Ectodermal cell (in vitro differentiated cells): ENCODE data around the gene HDAC2.
"Not testable (repeated sequence)": the region's sequence is repeated elsewhere in the genome, so short reads cannot be mapped to it uniquely, and the experiment has no call there.

ENCODE experiments used
- H3K27ac ChIP-seq: 2 replicates; pipeline ENCODE4 v1.7.0; 2013; ENCODE audit warnings: mild to moderate bottlenecking, low read depth, low read length; ENCODE audit not compliant: insufficient read depth, poor library complexity, severe bottlenecking
- H3K27me3 ChIP-seq: 2 replicates; pipeline ENCODE4 v1.7.0; 2013; ENCODE audit warnings: mild to moderate bottlenecking, low read length; ENCODE audit not compliant: insufficient read depth, control insufficient read depth, poor library complexity, severe bottlenecking
- H3K36me3 ChIP-seq: one replicate; pipeline ENCODE4 v1.7.0; 2013; ENCODE audit warnings: low read length; ENCODE audit not compliant: control insufficient read depth, insufficient read depth
- H3K4me1 ChIP-seq: one replicate; pipeline ENCODE4 v1.7.0; 2013; ENCODE audit warnings: low read length; ENCODE audit not compliant: control insufficient read depth, insufficient read depth
- H3K4me3 ChIP-seq: 2 replicates; pipeline ENCODE4 v1.7.0; 2013; ENCODE audit warnings: low read depth, low read length, control low read depth; ENCODE audit not compliant: insufficient read depth
- H3K9me3 ChIP-seq: 2 replicates; pipeline ENCODE4 v1.7.0; 2013; ENCODE audit warnings: mild to moderate bottlenecking, low read length, moderate library complexity; ENCODE audit not compliant: control insufficient read depth
- WGBS, 2 experiments: methylation state at CpG; one replicate each; pipeline ENCODE4 v1.1.7; 2013; ENCODE audit warnings: missing lambda C conversion rate in 2 of 2; 5-methylcytosine and 5-hydroxymethylcytosine counted together

The HDAC2 gene

DNA sequence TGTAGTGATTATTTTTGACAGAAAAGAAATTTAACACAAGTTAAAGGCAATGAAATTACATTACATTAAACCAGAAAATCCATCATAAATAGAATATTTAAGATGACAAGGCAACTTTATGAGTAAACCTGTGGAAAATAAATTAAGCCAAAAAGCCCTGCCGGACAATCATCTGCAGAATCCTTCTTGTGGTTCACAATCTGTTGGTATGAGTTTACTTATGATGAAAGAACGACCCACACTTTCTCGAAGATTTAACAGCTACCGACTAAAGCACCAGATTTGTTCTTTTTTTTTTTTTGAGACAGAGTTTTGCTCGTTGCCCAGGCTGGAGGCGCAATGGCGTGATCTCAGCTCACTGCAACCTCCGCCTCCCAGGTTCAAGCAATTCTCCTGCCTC lies 21.4 kb downstream of the HDAC2 start:
- Histone ChIP-seq H3K36me3 (peaks cover 39% of the 10 kb centered on the region), H3K27ac (no peak overlapping the region), H3K4me3 (no peak overlapping the region), H3K27me3 (no peaks in the 10 kb centered on the region), H3K4me1 (no peaks in the 10 kb centered on the region), H3K9me3 (no peaks in the 10 kb centered on the region)
- WGBS, 2 experiments = 95% methylated on average over 8 of the region's 8 CpGs

DNA sequence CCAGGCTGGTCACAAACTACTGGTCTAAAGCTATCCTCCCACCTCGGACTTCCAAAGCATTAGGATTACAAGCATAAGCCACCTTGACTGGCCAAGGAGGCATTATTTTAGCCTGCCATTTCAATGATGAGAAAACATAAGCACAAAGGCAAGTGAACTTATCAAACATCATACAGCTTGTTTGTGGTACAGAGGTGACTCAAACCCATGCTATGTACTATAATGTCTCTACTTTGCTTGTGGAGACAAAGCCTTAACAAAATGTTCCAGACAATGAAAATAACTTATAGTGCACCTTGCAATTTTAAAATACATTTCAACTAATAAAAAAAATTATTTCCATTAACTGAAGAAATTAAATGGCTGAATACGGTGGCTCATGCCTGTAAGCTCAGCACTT lies 26.2 kb downstream of the HDAC2 start:
- Histone ChIP-seq H3K36me3 (peaks cover 36% of the 10 kb centered on the region), H3K4me1 (no peaks in the 10 kb centered on the region), H3K4me3 (no peak overlapping the region), H3K27ac (no peak overlapping the region), H3K9me3 (no peaks in the 10 kb centered on the region), H3K27me3 (no peaks in the 10 kb centered on the region)
- 87 to 94% methylated on average over 2 of the region's 2 CpGs for WGBS, 2 experiments

GRCh38 chr6:113939825-113940224 lies 31.1 kb downstream of the HDAC2 start:
- H3K4me3 ChIP-seq = no peak overlapping the region
- no peaks in the 10 kb centered on the region for H3K9me3 ChIP-seq
- H3K27ac ChIP-seq = no peak overlapping the region
- H3K27me3 ChIP-seq = no peaks in the 10 kb centered on the region
- no peaks in the 10 kb centered on the region for H3K4me1 ChIP-seq
- H3K36me3 ChIP-seq = peaks cover 39% of the 10 kb centered on the region

GRCh38 chr6:113936093-113936934 lies 34.6 kb downstream of the HDAC2 start:
- Histone ChIP-seq H3K4me3 (no peak overlapping the region), H3K4me1 (no peaks in the 10 kb centered on the region), H3K36me3 (peaks cover 21% of the 10 kb centered on the region), H3K9me3 (no peaks in the 10 kb centered on the region), H3K27ac (no peak overlapping the region), H3K27me3 (no peaks in the 10 kb centered on the region)
- 87 to 95% methylated on average over 5 to 6 of the region's 6 CpGs for WGBS, 2 experiments

DNA sequence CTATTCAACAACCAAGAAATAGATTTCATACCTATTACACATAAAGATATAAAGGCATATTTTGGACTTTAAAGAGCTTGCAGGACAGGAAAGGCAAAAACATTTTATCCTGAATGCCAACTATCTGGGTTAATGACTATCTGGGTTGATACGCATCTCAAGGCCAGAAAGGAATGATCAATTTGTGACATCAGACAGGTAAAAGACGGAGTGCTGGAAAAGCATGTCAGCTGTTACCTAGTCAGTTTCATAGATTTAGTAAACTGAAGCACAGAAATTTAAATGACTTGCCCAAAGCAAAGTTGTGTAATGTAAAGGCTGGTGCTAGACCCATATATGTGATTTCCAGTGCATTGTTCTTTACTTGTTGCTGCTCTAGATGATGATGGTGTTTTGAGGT lies 36.8 kb downstream of the HDAC2 start:
- Histone ChIP-seq H3K36me3 (peaks cover 6% of the 10 kb centered on the region), H3K9me3 (no peaks in the 10 kb centered on the region), H3K27me3 (no peaks in the 10 kb centered on the region), H3K4me1 (no peaks in the 10 kb centered on the region), H3K27ac (no peak overlapping the region), H3K4me3 (no peak overlapping the region)
- 95 to 97% methylated on average over 2 of the region's 2 CpGs for WGBS, 2 experiments

DNA sequence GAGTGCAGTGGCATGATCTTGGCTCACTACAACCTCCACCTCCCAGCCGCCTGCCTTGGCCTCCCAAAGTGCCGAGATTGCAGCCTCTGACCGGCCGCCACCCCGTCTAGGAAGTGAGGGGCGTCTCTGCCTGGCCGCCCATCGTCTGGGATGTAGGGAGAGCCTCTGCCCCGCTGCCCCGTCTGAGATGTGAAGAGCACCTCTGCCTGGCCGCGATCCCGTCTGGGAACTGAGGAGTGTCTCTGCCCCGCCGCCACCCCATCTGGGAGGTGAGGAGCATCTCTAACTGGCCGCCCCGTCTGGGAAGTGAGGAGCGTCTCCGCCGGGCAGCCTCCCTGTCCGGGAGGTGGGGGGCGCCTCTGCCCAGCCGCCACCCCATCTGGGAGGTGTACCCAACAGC lies 39.0 kb downstream of the HDAC2 start:
- H3K9me3 ChIP-seq, H3K4me3 ChIP-seq, H3K27ac ChIP-seq, H3K27me3 ChIP-seq, H3K36me3 ChIP-seq, H3K4me1 ChIP-seq: not testable (repeated sequence)
- 90 to 93% methylated on average over 23 of the region's 23 CpGs for WGBS, 2 experiments

GRCh38 chr6:113930183-113930582 lies 40.8 kb downstream of the HDAC2 start:
- H3K36me3 ChIP-seq = no peaks in the 10 kb centered on the region
- no peak overlapping the region for H3K4me3 ChIP-seq
- H3K4me1 ChIP-seq = no peaks in the 10 kb centered on the region
- no peaks in the 10 kb centered on the region for H3K27me3 ChIP-seq
- no peak overlapping the region for H3K27ac ChIP-seq
- no peaks in the 10 kb centered on the region for H3K9me3 ChIP-seq

GRCh38 chr6:113927001-113927400 lies 43.9 kb downstream of the HDAC2 start:
- Histone ChIP-seq H3K36me3 (no peaks in the 10 kb centered on the region), H3K9me3 (no peaks in the 10 kb centered on the region), H3K4me3 (no peak overlapping the region), H3K27ac (no peak overlapping the region), H3K4me1 (no peaks in the 10 kb centered on the region), H3K27me3 (no peaks in the 10 kb centered on the region)
- 90 to 96% methylated on average over 2 of the region's 2 CpGs for WGBS, 2 experiments

DNA sequence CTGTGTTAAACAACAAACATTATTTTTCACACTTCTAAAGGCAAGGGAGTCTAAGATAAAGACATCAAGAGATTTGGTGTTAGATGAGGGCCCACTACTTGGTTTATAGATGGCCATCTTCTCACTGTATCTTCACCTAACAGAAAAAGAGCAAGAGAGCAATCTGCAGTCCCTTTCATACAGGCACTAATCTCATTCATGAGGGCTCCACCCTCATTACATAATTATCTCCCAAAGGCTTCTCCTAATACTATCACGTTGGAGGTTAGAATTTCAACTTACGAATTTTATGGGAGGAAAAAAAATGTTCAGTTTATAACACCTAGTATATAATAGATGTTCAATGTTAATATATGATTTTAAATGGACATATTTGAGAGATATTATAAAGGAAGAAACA lies 45.6 kb downstream of the HDAC2 start:
- Histone ChIP-seq H3K4me3 (no peak overlapping the region), H3K27ac (no peak overlapping the region), H3K9me3 (no peaks in the 10 kb centered on the region), H3K4me1 (no peaks in the 10 kb centered on the region), H3K36me3 (no peaks in the 10 kb centered on the region), H3K27me3 (no peaks in the 10 kb centered on the region)
- no CpG with 5 or more reads among the region's 2 CpGs for WGBS, 2 experiments

DNA sequence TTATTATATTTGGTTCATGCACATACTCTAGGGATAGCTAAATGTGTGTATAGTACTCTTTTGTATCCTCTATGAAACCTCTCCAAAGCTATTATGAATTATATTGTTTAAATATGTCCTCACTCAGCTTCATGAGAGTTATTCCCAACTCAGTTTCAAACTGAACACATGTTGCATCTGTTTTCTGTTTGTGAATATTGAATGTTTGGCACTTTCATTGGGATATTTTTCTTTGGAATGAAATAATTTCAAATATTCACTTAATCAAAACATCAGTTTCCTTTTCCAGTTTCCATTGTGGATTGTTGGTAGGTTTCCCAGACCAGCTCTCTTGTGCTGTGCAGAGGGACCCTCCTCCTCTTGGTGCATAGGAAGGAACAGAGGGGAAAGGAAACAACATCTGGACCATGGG lies 46.6 kb downstream of the HDAC2 start:
- no peak overlapping the region for H3K27ac ChIP-seq

DNA sequence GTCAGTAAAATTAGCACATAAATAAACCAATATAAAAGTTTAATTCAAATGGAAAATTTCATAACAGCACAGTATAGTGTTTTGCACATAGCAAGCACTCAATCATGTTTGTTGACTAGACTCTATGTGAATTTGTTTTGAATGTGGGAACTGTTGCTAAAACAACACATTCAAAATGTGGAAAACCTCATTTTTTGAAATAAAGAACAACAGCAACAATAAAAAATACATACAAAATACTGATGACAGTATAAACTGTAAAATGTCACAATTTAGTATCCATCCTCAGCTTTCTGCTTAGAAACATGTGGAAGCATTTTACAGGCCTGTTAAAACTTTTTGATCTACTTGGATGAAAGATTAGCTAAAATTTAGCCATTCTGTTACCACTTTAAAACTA lies 47.4 kb downstream of the HDAC2 start:
- Histone ChIP-seq H3K27me3 (no peaks in the 10 kb centered on the region), H3K36me3 (no peaks in the 10 kb centered on the region), H3K27ac (no peak overlapping the region), H3K9me3 (no peaks in the 10 kb centered on the region), H3K4me1 (no peaks in the 10 kb centered on the region), H3K4me3 (no peak overlapping the region)

More for the DNA sequence above, 46.6 kb downstream of the HDAC2 start:
- Histone ChIP-seq H3K36me3 (no peaks in the 10 kb centered on the region), H3K9me3 (no peaks in the 10 kb centered on the region), H3K4me1 (no peaks in the 10 kb centered on the region), H3K4me3 (no peak overlapping the region), H3K27me3 (no peaks in the 10 kb centered on the region)
